ENCODE results near the gene LSMEM2.
A peak's percentile ranks its signal among the peaks of the same experiment; 100 is the strongest.

DNA sequence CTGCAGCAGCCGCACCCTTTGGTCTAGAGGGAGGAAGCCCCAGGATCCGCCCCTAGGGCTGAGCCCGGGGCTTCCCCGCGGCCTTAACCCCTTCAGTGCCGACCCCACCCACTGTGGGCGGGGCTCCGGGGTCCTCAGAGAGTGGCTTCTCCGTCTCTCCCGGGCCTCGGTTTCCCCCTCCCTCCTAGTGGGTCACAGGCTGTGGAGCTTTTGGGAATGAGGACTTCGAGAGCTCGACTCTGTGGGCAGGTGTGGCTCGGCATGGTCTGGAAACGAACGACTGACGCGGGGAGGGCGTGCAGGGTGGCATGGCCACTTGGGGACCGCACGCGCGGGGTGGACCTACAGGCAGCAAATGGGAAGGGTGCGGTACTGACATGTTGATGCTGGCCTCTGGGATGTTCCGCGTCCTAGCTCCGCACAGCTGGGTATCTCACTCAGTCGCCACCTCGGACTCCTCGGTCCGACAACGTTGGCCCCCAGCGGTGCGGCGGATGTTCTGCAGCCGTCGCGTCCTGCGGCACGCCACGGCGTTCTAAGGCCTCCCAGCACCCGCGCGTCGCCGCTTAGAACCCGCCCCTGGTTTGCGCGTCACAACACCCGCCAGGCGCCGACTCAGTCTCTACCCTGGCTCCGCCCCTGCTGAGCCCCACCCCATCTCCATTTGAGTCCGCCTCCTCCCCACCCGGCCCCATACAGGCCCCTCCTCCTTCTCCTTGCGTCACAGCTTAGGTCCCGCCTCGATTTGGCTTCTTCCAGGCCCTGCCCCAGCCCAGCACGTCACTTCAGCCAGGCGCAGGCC is 20.1 kb downstream of the LSMEM2 start, which contains the start of the genes HYAL3 and NAA80:
- TF ChIP-seq POLR2AphosphoS2 (conservative IDR thresholded peaks at IDR 0.05; ENCODE audit: low read length) (no peak), HDAC2 (IDR thresholded peaks at IDR 0.05) (no peak), NR3C1 (IDR thresholded peaks at IDR 0.05) (no peak)
- TF ChIP-seq, protein P1, sequence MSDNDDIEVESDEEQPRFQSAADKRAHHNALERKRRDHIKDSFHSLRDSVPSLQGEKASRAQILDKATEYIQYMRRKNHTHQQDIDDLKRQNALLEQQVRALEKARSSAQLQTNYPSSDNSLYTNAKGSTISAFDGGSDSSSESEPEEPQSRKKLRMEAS (IDR thresholded peaks at IDR 0.05) = peak; percentile 77
- TF ChIP-seq, protein P2, sequence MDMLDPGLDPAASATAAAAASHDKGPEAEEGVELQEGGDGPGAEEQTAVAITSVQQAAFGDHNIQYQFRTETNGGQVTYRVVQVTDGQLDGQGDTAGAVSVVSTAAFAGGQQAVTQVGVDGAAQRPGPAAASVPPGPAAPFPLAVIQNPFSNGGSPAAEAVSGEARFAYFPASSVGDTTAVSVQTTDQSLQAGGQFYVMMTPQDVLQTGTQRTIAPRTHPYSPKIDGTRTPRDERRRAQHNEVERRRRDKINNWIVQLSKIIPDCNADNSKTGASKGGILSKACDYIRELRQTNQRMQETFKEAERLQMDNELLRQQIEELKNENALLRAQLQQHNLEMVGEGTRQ (IDR thresholded peaks at IDR 0.05) = no peak
- TF ChIP-seq, protein P3, sequence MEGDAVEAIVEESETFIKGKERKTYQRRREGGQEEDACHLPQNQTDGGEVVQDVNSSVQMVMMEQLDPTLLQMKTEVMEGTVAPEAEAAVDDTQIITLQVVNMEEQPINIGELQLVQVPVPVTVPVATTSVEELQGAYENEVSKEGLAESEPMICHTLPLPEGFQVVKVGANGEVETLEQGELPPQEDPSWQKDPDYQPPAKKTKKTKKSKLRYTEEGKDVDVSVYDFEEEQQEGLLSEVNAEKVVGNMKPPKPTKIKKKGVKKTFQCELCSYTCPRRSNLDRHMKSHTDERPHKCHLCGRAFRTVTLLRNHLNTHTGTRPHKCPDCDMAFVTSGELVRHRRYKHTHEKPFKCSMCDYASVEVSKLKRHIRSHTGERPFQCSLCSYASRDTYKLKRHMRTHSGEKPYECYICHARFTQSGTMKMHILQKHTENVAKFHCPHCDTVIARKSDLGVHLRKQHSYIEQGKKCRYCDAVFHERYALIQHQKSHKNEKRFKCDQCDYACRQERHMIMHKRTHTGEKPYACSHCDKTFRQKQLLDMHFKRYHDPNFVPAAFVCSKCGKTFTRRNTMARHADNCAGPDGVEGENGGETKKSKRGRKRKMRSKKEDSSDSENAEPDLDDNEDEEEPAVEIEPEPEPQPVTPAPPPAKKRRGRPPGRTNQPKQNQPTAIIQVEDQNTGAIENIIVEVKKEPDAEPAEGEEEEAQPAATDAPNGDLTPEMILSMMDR (IDR thresholded peaks at IDR 0.05) = no peak
- TF ChIP-seq, protein P4, sequence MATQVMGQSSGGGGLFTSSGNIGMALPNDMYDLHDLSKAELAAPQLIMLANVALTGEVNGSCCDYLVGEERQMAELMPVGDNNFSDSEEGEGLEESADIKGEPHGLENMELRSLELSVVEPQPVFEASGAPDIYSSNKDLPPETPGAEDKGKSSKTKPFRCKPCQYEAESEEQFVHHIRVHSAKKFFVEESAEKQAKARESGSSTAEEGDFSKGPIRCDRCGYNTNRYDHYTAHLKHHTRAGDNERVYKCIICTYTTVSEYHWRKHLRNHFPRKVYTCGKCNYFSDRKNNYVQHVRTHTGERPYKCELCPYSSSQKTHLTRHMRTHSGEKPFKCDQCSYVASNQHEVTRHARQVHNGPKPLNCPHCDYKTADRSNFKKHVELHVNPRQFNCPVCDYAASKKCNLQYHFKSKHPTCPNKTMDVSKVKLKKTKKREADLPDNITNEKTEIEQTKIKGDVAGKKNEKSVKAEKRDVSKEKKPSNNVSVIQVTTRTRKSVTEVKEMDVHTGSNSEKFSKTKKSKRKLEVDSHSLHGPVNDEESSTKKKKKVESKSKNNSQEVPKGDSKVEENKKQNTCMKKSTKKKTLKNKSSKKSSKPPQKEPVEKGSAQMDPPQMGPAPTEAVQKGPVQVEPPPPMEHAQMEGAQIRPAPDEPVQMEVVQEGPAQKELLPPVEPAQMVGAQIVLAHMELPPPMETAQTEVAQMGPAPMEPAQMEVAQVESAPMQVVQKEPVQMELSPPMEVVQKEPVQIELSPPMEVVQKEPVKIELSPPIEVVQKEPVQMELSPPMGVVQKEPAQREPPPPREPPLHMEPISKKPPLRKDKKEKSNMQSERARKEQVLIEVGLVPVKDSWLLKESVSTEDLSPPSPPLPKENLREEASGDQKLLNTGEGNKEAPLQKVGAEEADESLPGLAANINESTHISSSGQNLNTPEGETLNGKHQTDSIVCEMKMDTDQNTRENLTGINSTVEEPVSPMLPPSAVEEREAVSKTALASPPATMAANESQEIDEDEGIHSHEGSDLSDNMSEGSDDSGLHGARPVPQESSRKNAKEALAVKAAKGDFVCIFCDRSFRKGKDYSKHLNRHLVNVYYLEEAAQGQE (IDR thresholded peaks at IDR 0.05) = no peak

All from A549 (cell line).